Measurements from ENCODE around the gene RTP5. TPM values are rescaled to one million over a fixed set of nuclear protein-coding genes. Genes with fewer than 3 reads are reported as not detected.
A peak's percentile ranks its signal among the peaks of the same experiment; 100 is the strongest.

RTP5 gene
- total RNA-seq, 1 donor from 2014 or later: 2.4 TPM

- FAIRE-seq (no peak), DNase-seq (ENCODE audit: low spot score in 2 of 2) (peak in 1 of 2 donors; percentile 49)
These were observed 26.8 kb upstream of the RTP5 start for GRCh38 chr2:241842620-241843211.

DNA sequence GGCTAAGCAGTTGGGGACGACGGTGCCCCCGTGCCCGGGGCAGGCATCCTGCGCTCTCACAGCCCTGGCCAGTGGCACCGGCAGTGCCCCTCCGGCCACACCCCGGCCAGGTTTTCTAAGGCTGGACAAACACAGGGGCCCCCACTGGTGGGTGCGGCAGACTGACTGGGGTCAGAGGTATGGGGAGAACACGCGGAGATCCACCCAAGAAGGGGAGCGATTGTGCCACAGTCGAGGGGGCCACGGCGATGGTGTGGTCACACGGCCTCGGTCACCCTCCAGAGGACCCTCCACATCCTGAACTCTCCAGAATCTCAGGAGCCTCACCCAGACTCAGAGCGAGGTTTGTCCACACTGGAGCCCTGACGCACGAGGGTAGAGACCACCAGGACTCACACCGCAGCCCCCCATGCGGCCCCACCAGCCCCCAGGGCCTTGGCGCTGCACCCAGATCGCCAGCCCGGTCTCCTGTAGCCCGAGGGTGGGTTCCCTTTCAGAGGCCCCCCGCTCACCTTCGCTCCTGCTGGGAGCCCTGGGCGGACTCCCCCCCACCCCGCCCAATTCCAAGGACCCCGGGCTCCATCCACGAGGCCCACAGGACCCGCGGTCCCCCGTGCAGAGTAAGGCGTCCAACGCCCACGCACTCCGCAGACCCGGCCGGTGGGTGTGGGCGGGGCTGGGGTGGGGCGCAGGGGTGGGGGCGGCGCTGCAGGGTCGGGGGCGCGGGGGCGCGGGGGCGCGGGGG, 26.0 kb upstream of the RTP5 start:
- FAIRE-seq: no peak
- peak in 1 of 2 donors; percentile 31 for DNase-seq (ENCODE audit: low spot score in 2 of 2)

GRCh38 chr2:241844066-241844728, 25.3 kb upstream of the RTP5 start:
- FAIRE-seq (no peak), DNase-seq (ENCODE audit: low spot score in 2 of 2) (peak; percentile 69 to 82)

DNA sequence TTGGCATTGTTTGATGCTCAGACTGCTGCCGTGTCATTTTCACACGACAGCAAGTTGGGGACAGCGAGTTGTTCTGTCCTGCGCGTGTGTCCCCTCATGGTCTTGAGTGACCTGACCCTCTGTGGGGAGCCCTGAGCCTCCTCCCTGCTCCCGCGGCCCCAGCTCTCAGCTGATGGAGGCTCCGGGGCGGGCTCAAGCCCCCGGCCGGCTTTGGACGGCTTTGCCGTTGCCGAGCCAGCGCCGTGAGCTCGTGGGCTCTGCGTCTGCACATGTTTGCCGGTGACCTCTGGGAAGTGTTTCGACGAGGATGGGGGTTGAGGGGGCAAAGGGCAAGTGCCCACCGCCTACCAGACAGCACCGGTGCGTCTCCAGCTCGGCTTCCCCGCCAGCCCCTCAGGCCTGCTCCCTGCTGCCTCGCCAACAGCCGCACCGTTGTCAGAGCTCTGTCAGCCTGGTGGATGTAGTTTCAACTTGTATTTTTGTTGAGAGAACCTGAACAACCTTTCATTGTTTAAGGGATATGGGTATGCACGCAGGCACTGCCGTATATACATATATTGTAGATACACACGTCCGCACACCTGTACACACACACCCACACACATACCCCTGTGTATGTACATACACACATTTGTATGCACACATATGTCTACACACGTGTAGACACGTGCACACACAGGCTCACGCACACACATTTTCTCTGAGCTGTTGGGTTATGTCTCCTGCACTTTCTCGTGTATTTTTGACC, 24.5 kb upstream of the RTP5 start:
- DNase-seq (ENCODE audit: low spot score in 2 of 2) (no peak), FAIRE-seq (no peak)

- FAIRE-seq (no peak), DNase-seq (ENCODE audit: low spot score in 2 of 2) (no peak)
These were observed 23.1 kb upstream of the RTP5 start for GRCh38 chr2:241846406-241846805.

DNA sequence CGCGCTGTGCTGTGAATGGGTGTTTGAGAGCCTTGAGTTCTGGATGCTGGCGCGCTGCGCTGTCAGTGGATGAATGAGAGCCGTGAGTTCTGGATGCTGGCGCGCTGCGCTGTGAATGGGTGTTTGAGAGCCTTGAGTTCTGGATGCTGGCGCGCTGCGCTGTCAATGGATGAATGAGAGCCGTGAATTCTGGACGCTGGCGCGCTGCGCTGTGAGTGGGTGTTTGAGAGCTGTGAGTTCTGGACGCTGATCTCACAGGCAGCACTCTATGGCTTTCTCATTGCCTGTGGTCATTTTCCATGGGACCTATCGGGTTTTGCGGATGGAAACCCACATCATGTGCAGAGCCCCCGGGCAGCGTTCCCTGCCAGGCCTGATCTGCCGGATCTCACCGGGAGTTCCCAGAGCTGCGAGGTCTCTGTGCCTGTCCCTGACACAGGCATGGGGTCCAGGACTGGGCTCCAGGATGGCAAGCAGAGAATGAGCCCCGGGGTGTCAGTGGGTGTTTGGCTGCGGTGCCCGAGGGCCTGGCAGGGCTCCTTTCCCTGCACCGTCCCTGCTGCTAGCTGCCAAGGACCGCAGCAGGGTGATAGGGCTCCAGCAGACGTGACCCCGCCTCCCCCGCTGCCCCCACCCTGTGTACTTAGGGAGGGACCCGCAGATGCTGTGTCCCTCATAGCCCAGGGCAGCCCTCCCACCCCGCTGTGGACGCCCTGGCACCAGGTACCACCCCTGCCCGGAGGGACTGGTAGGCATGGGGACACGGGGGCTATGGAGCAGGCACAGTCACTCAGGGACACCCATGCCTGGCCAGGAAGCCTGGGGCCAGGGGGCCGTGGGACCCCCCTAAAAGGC, 20.5 kb upstream of the RTP5 start:
- FAIRE-seq: no peak
- peak in 1 of 2 donors; percentile 32 for DNase-seq (ENCODE audit: low spot score in 2 of 2)

DNA sequence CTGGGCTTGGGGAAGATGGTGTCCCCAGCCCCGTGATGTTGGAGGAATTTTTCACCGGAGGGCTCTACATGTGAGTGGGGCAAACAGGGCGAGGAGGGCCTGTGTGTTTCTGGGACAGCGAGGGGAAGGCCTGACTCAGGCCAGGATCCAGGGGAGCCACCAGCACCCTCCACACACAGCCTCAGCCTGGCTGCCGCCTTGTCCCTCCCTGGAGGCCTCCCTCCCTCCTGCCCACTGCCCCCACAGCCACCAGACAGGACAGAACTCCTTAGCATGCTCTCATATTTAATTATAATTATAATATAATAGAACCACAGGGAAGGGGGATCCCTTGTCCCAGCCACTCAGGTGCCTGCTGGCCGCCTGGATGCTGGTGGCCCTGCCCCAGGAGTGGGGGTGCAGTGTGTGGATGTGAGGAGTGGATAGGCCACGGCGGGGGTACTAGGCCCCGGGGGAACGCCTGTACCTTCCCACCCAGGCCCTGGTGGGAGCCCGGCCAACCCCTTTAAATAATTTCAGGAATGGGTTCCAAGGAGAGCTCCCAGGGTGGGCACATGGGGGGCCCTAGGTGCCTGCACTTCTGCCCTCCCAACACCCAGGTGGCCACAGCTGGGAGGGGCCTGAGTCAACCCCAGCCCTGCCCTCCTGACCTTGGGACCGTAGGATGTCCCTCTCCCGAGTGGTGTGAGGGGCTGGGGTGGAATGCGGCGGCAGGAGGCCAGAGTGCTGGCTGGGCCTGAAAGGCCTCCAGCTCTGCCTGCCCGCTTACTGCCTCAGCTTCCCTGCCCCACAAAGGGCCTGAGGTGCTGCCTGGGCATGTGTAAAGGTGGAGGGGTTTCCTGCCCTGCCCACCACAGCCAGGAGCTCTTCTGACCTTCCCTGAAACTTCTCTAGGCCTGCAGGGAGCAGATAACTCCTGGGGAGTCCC, 19.6 kb upstream of the RTP5 start:
- DNase-seq (ENCODE audit: low spot score in 2 of 2): peak; percentile 18 to 26
- no peak for FAIRE-seq

DNA sequence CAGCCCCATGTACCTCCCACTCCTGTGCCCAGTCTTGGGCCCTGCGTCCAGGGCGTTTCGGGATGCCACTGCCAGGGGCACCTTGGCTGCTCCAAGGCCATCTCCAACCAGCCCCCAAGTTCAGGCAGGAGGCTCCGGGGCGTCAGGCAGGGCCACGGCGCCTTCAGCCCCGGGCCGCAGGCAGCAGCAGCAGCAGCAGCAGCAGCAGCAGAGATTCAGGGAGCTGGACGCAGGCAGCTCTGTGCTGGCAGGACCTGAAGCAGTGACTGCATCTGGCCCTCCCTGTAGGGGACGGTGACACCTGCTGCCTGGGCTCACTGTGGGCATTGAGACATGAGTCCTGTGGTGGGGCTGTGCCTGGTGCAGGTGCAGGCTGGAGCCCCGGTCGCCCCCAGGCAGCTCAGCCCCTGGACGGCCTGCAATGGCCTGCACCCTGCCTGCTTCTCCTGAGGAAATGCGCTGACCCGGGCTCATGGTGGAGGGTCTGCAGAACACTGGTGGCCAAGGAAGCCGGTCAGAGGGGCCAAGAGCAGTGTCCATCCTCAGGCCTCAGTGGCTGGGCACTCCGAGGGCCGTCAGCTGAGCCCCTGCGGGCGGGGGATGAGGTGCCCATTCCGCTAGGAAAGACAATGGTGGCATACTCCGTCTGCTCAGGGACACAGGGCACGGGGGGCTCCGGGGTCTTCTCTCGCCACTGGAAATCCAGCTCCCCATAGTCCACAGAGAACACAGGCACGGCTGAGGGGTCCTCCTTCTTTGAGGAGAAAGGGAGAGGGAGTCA, 18.8 kb upstream of the RTP5 start:
- FAIRE-seq: no peak
- peak in 1 of 2 donors; percentile 17 for DNase-seq (ENCODE audit: low spot score in 2 of 2)

GRCh38 chr2:241851325-241852115, 18.0 kb upstream of the RTP5 start:
- FAIRE-seq: no peak
- peak in 1 of 2 donors; percentile 28 for DNase-seq (ENCODE audit: low spot score in 2 of 2)

DNA sequence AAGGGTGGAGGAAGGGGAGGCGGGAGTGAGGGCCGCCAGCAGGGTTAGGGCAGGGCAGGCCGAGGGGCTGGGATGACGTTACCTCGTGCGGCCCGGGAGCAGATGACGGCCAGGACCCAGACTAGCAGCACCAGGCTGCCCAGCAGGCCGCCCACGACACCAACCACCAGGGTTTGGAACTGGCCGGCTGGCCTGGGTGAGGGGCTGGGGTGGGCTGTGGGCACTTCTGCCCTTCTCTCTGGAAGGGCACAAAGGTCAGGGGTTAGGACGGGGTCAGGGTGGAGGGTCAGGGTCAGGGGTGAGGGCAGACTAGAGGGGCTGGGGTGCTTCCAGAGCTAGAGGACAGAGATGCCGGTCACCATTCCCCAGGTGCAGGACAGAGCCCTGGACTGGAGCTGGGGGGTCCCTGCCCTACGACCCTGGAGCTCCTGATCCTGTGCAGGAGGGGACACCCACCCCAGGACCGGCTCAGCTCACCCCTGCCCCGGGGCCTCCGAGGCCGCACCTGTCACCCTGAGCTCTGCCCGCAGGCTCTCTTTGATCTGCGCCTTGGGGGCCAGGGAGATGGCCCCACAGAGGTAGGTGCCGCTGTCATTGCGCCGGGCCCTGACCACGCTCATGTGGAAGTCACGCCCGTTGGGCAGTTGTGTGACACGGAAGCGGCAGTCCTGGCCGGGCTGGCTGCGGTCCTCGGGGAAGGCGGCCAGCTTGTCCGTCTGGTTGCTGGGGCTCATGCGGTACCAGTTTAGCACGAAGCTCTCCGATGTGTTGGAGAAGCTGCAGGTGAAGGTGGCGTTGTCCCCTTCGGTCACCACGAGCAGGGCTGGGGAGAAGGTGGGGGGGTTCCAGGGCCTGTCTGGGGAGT, 17.2 kb upstream of the RTP5 start:
- DNase-seq (ENCODE audit: low spot score in 2 of 2): peak in 1 of 2 donors; percentile 23
- no peak for FAIRE-seq

DNA sequence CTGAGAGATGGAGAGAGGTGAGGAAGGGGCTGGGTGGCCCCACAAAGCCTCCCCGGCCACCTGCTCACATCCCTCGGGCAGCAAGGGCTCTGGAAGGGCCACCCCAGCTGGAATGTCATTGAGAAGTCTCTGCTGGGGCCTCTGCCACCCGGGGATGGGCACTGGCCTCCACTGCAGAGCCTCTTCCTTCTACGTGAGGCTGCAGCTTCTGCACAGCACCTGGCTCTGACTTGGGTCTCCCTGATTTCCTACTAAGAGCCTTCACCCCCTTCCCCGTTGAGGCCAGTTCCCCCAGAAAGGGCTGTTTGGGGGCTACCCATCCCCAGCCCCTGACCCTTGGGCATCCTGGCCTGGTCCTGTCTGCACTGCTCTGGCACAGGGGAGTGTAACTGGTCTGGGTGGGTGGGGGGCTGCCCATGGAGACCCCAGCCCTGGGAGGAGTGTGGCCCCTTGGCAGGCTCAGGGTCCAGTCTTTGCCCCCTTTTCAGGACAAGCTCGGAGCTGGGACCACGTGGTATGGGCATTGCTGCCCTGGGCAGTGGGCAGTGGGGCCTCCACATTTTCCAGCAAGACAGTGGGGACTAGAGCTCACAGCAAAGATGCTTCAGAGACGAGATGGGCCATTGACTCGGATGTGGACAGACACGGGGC, 16.4 kb upstream of the RTP5 start:
- FAIRE-seq (no peak), DNase-seq (ENCODE audit: low spot score in 2 of 2) (peak in 1 of 2 donors; percentile 31)

DNA sequence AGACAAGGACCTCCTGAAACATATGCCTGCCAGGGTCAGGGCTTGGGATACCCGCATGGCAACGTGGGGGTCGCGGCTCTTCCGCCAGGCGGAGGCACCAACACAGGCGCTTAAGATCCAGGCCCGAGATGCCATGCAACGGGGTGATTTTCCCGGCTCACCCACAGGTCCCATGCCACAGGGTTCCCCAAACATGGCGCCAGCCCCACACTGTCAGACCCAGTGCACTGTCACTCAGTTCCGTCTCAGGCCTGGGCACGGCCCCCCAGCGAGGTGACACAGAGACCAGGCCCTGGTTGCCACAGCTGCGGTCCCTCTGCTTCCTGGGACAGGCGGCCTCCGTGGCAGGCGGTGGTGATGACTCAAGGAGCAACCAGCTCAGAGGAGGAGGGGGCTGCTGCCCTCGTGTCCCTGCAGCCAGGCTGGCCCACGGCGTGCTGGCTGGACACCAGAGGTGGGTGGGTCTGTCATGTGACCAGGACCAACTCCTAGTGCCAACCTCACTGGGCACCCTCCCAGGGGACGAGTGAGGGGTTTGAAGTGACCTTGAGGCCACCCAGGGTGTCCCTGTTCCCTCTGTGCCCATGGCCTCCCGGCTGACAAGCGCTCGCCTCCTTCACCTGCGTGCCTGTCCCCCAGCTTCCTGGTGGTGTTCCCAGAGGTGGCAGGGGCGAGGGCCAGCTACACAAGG, 15.7 kb upstream of the RTP5 start:
- FAIRE-seq: no peak
- peak in 1 of 2 donors; percentile 24 for DNase-seq (ENCODE audit: low spot score in 2 of 2)

- FAIRE-seq: no peak
- peak in 1 of 2 donors; percentile 46 for DNase-seq (ENCODE audit: low spot score in 2 of 2)
These were observed 14.9 kb upstream of the RTP5 start for GRCh38 chr2:241854342-241855244.

DNA sequence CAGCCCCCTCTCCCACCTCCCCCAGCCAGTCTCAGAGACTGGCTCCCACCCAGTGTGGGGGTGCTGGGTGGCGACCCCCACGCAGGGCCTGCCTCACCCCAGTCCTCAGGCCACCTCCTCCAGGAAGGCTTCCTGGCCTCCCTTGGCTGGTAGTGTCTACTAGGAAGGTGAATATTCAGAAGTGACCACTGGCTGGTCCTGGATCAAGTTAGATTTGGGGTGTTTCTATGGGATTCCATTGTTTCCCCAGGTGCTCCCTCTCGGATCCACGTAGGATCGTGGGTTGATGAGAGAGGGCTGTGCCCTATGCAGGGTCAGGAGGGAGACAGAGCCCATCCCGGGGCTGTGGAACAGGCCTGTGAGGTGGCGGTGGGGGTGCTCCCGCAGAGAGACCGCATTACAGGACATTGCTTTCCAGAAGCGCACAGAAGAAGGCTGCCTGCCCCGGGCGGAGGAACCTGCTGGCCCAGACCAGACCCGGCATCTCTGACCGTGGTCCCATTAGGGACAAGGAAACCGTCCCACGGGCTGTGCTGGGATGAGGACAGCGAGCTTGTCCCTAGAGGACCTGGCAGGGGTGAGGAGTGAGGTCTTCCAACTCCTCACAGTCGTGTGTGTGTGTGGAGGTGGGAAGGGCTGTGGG, 14.2 kb upstream of the RTP5 start:
- no peak for DNase-seq (ENCODE audit: low spot score in 2 of 2)
- no peak for FAIRE-seq

Data from frontal cortex (tissue), 4 donors.